ENCODE measurements around the gene TEKT5. TPM values are rescaled to one million over a fixed set of nuclear protein-coding genes. Genes with fewer than 3 reads are reported as not detected.
"Not testable (repeated sequence)": the region's sequence is repeated elsewhere in the genome, so short reads cannot be mapped to it uniquely, and the experiment has no call there.

The TEKT5 gene
- polyA plus RNA-seq, 3 donors = 0.16 to 0.36 (median 0.26) TPM

GRCh38 chr16:10664720-10665126, 30.0 kb downstream of the TEKT5 start:
- no peak for DNase-seq (ENCODE audit: extremely low read depth in 1 of 11, low read depth in 9 of 11, low spot score in 4 of 11)

GRCh38 chr16:10663744-10664143, 31.0 kb downstream of the TEKT5 start:
- no peak for DNase-seq (ENCODE audit: extremely low read depth in 1 of 11, low read depth in 9 of 11, low spot score in 4 of 11)

- DNase-seq (ENCODE audit: extremely low read depth in 1 of 11, low read depth in 9 of 11, low spot score in 4 of 11) = no peak
Measured at GRCh38 chr16:10663146-10663545, 31.6 kb downstream of the TEKT5 start.

DNA sequence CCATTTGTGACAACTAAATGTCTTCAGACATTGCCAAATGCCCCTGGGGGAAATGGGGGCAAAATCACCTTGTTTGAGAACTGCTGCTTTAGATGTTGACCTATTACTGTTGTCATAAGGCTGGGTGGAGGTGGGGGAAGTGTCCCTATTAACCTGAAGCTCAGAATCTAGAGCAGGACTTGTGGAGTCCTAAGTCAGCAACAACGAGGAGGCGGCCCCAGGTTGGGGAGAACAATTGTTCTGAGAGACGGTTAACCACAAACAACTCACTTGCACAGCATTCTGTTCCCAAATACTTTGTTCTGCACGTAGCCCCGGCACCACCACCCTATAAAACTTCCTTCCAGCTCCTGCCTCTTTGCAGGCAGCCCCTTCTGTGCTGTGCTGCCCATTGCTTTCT, 32.5 kb downstream of the TEKT5 start:
- DNase-seq (ENCODE audit: extremely low read depth in 1 of 11, low read depth in 9 of 11, low spot score in 4 of 11) = no peak

GRCh38 chr16:10661737-10662136, 33.0 kb downstream of the TEKT5 start:
- no peak for DNase-seq (ENCODE audit: extremely low read depth in 1 of 11, low read depth in 9 of 11, low spot score in 4 of 11)

DNA sequence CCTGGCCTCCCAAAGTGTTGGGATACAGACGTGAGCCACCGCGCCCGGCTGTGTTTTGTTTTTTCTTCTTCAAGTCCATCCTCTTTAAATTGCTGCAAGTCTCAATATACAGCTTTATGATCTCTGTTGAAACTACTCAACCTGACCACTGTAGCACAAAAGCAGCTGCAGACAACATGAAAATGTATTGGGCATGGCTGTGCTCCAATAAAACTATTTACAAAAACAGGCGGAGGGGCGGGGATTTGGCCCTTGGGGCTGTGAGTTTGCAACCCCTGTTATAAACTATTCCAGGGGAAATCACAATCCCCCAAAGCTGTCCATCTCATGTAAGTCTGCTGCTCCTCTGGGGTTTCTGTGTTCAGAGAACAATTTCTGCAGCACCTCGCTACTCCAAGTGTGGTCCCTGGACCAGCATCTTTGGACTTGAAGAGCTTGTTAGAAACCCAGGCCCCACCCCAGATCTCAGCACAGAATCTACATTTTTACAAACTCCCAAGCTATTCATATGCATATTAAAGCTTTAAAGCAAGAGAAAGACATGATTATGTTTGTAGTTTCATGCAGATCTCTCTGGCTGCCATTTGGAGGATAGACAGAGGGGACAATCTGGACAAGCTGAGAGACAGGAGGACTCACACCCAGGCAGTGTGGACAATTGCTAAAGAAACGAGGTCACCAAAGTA, 33.6 kb downstream of the TEKT5 start:
- peak in 5 of 11 donors; percentile 6 to 21 (median 13) for DNase-seq (ENCODE audit: extremely low read depth in 1 of 11, low read depth in 9 of 11, low spot score in 4 of 11)

GRCh38 chr16:10658943-10659342, 35.8 kb downstream of the TEKT5 start:
- no peak for DNase-seq (ENCODE audit: extremely low read depth in 1 of 11, low read depth in 9 of 11, low spot score in 4 of 11)

- no peak for DNase-seq (ENCODE audit: extremely low read depth in 1 of 11, low read depth in 9 of 11, low spot score in 4 of 11)
Measured at GRCh38 chr16:10657925-10658324, 36.8 kb downstream of the TEKT5 start.

DNA sequence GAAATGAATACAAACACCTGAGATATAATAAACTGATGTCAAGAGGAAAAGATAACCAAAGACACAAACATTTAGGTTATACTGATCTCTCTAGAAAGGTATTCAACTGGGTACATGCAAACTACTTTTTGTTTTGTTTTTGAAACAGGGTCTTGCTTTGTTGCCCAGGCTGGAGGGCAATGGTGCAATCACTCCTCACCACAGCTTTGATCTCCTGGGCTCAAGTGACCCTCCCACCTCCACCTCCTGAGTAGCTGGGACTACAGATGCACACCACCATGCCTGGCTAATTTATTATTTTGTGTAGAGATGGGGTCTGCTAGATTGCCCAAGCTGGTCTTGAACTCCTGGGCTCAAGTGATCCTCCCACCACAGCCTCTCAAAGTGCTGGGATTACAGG, 38.1 kb downstream of the TEKT5 start:
- DNase-seq (ENCODE audit: extremely low read depth in 1 of 11, low read depth in 9 of 11, low spot score in 4 of 11) = no peak

GRCh38 chr16:10655415-10655977, 39.2 kb downstream of the TEKT5 start:
- no peak for DNase-seq (ENCODE audit: extremely low read depth in 1 of 11, low read depth in 9 of 11, low spot score in 4 of 11)

DNA sequence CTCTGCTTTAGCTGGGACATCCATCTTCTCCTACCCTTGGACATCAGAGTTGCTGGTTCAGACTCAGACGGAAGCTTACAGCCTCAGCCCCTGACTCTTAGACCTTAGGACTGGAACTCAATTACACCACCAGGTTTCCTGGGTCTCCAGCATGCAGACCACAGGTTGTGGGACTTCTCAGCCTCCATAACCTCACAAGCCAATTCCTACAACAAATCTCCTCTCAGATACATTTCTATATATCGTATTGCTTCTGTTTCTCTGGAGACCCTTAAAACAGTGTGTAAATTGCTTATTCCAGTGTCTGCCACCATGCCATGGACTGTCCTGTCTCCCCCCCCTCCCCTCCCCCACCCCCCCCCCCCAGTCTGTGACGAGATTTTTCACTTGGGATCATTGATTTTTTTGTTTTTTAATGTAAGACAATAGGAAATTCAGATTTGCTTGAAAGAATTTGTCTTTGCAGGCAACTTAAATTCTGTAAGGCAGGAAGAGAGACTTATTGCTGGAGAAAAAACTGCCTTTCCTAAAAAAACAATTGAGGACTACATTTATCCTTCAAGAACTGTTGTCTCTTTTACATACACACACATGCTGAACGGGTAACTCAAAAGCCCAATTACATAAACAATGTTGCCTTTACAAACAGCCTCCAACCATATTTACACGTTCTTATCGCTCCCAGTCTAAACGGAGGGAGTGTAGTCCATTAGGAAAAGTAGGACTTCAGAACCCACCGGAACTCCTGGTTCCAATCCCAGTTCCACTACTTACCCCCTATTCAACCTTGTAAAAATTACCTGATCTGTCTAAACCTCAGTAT, 39.9 kb downstream of the TEKT5 start:
- no peak for DNase-seq (ENCODE audit: extremely low read depth in 1 of 11, low read depth in 9 of 11, low spot score in 4 of 11)

DNA sequence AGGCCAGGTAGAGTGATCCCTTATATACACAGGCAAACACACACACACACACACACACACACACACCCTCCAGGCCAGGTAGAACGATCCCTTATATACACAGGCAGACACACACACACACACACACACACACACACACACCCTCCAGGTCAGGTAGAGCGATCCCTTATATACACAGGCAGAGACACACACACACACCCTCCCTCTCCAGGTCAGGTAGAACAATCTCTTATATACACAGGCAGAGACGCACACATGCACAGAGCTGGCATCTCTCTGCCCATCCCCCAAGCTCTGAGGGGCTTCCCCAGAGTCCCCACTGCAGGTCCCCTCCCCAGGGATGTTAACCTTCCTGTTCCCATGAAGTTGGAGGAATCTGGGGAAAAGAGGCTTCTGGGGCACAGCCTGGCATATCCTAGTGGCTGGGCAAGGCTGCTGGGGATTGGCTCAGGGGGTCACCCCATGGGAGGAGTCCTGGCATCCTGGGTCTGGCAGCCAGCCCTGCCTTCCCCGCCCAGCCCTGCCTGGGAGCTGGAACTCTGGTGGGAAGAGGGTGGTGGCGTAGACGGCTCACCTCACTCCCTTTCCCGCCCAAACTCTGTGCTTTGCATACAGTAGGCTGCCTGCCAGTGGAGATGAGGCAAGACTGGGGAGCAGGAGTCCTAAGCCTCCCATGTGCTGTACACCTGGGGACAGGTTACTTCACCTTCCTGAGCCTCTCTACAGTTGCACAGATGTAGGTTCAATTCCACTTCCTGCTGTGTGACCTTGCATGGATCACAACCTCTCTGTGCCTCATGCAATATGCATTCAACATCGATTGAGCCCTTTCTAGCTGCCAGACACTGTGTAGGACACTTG, 41.8 kb downstream of the TEKT5 start:
- no peak for DNase-seq (ENCODE audit: extremely low read depth in 1 of 11, low read depth in 9 of 11, low spot score in 4 of 11)

DNA sequence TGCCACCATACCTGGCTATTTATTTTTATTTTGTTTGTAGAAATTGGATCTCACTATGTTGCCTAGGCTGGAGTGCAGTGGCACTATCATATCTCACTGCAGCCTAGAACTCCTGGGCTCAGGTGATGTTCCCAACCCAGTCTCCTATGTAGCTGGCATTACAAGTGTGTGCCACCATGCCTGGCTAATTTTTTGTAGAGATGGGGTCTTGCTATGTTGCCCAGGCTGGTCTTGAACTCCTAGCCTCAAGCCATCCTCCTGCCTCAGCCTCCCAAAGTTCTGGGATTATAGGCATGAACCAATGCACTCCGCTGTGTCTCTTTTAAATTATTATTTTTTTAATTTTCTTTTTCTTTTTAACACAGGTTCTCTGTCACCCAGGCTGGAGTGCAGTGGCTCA, 45.6 kb downstream of the TEKT5 start:
- DNase-seq (ENCODE audit: extremely low read depth in 1 of 11, low read depth in 9 of 11, low spot score in 4 of 11) = not testable (repeated sequence)

GRCh38 chr16:10647721-10648296, 46.9 kb downstream of the TEKT5 start:
- DNase-seq (ENCODE audit: extremely low read depth in 1 of 11, low read depth in 9 of 11, low spot score in 4 of 11) = no peak

DNA sequence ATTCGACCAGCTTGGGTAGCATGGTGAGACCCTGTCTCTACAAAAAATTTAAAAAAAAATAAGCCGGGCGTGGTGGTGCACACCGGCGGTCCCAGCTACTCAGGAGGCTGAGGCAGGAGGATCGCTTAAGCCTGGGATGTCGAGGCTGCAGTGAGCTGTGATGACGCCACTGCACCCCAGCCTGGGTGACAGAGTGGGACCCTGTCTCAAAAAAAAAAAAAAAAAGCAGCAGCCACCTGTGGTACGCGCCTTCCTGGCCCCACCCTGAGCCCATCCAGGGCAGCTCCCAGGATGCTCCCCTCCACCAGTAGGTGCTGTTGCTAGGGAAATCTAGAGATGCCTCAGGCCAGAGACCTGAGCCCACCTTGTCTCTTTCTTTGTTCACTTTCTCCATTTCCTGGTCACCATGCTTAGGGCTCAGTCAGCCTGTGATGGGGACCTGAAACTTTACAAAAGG, 47.4 kb downstream of the TEKT5 start:
- DNase-seq (ENCODE audit: extremely low read depth in 1 of 11, low read depth in 9 of 11, low spot score in 4 of 11) = no peak

GRCh38 chr16:10646581-10647263, 48.0 kb downstream of the TEKT5 start:
- no peak for DNase-seq (ENCODE audit: extremely low read depth in 1 of 11, low read depth in 9 of 11, low spot score in 4 of 11)

GRCh38 chr16:10646228-10646580, 48.5 kb downstream of the TEKT5 start:
- no peak for DNase-seq (ENCODE audit: extremely low read depth in 1 of 11, low read depth in 9 of 11, low spot score in 4 of 11)

GRCh38 chr16:10644092-10644491, 50.6 kb downstream of the TEKT5 start:
- no peak for DNase-seq (ENCODE audit: extremely low read depth in 1 of 11, low read depth in 9 of 11, low spot score in 4 of 11)
